ENCODE data around the gene IFT20.
"Not testable (repeated sequence)": the region's sequence is repeated elsewhere in the genome, so short reads cannot be mapped to it uniquely, and the experiment has no call there.

Gene IFT20

GRCh38 chr17:28338769-28339212 is 3.5 kb upstream of the IFT20 start:
- TF ChIP-seq ZNF362 (tag by site-specific recombination; IDR thresholded peaks at IDR 0.05): peak; percentile 18; the same call in 1 of the 2 replicates
- H3K27ac ChIP-seq (ENCODE audit: extremely low read depth, low read depth, low read length); H3K4me3 ChIP-seq (ENCODE audit: low read depth, low read length); H3K9me3 ChIP-seq (ENCODE audit: control insufficient read depth, insufficient read depth, low read depth, low read length): not testable (repeated sequence)
- Histone ChIP-seq H3K4me1 (ENCODE audit: control insufficient read depth, insufficient read depth, low read length) (peaks cover 14% of the 10 kb centered on the region), H3K36me3 (ENCODE audit: control insufficient read depth in 2 of 2, insufficient read depth in 1 of 2, low read length in 2 of 2) (peaks cover 5 to 48% of the 10 kb centered on the region in 2 experiments; a peak in 1 of 3 replicates)
- POLR2A ChIA-PET: interaction anchor here (1.3 to 1.6 kb wide), 2 partner anchors 10 to 18 kb away, joined by 3 to 7 read pairs; partner anchors contain the start of gene POLDIP2
- CTCF ChIA-PET: interaction anchor here (0.7 to 1.0 kb wide), 3 partner anchors 9 to 510 kb away, joined by 3 to 6 read pairs (median 3); no protein-coding TSS in a partner anchor

GRCh38 chr17:28338056-28338768 is 2.9 kb upstream of the IFT20 start:
- Histone ChIP-seq H3K4me3 (ENCODE audit: low read depth, low read length) (no peak overlapping the region), H3K36me3 (ENCODE audit: control insufficient read depth in 2 of 2, insufficient read depth in 1 of 2, low read length in 2 of 2) (peaks cover 5 to 42% of the 10 kb centered on the region in 2 experiments; a peak in 1 of 3 replicates), H3K4me1 (ENCODE audit: control insufficient read depth, insufficient read depth, low read length) (peaks cover 14% of the 10 kb centered on the region), H3K9me3 (ENCODE audit: control insufficient read depth, insufficient read depth, low read depth, low read length) (no peaks in the 10 kb centered on the region), H3K27ac (ENCODE audit: extremely low read depth, low read depth, low read length) (no peak overlapping the region)
- POLR2A ChIA-PET: interaction anchor here (1.0 to 1.6 kb wide), 3 partner anchors 9 to 19 kb away, joined by 3 to 8 read pairs (median 7); partner anchors contain the start of gene POLDIP2
- CTCF ChIA-PET: interaction anchor here (0.7 to 1.0 kb wide), 3 partner anchors 10 to 510 kb away, joined by 3 to 6 read pairs (median 3); no protein-coding TSS in a partner anchor
- TF ChIP-seq ZNF280D (tag by site-specific recombination; IDR thresholded peaks at IDR 0.05) (no peak), ZNF664 (tag by site-specific recombination; IDR thresholded peaks at IDR 0.05) (peak; percentile 57; the same call in 1 of the 2 replicates), PRDM1 (tag by site-specific recombination; IDR thresholded peaks at IDR 0.05) (0 out of 2 replicates have a peak, but pooled peaks have one; percentile 19), ZSCAN30 (tag by site-specific recombination; IDR thresholded peaks at IDR 0.05) (no peak), IKZF3 (tag by site-specific recombination; IDR thresholded peaks at IDR 0.05) (no peak)

- Histone ChIP-seq H3K36me3 (ENCODE audit: control insufficient read depth in 2 of 2, insufficient read depth in 1 of 2, low read length in 2 of 2) (peaks cover 0 to 33% of the 10 kb centered on the region in 2 experiments; a peak in 1 of 3 replicates), H3K4me3 (ENCODE audit: low read depth, low read length) (peak overlapping the region; percentile 87), H3K4me1 (ENCODE audit: control insufficient read depth, insufficient read depth, low read length) (peaks cover 14% of the 10 kb centered on the region), H3K27ac (ENCODE audit: extremely low read depth, low read depth, low read length) (peak overlapping the region; percentile 62), H3K9me3 (ENCODE audit: control insufficient read depth, insufficient read depth, low read depth, low read length) (no peaks in the 10 kb centered on the region)
- POLR2A ChIA-PET: interaction anchor here (0.6 to 3.1 kb wide), 36 partner anchors 10 to 1006 kb away, joined by 3 to 122 read pairs (median 4); partner anchors contain the start of genes LYRM9, NLK, PHF12 and PIGS
- CTCF ChIA-PET: interaction anchor here (0.5 to 2.3 kb wide), 15 partner anchors 9 to 691 kb away, joined by 3 to 15 read pairs (median 3); partner anchors contain the start of gene POLDIP2
- TF ChIP-seq ZNF76 (tag by site-specific recombination; IDR thresholded peaks at IDR 0.05; ENCODE audit: borderline replicate concordance, low read depth) (peak; percentile 51), GLI4 (tag by site-specific recombination; IDR thresholded peaks at IDR 0.05) (0 out of 2 replicates have a peak, but pooled peaks have one; percentile 21), ZNF223 (tag by site-specific recombination; IDR thresholded peaks at IDR 0.05) (no peak), CTCF (tag by site-specific recombination; IDR thresholded peaks at IDR 0.05) (peak; percentile 28; the same call in 1 of the 2 replicates), REST (tag by site-specific recombination; IDR thresholded peaks at IDR 0.05) (no peak), RBAK (tag by site-specific recombination; IDR thresholded peaks at IDR 0.05) (no peak), ZNF692 (tag by site-specific recombination; IDR thresholded peaks at IDR 0.05) (no peak), MZF1 (tag by site-specific recombination; IDR thresholded peaks at IDR 0.05; ENCODE audit: borderline replicate concordance) (0 out of 2 replicates have a peak, but pooled peaks have one; percentile 19)
Measured at GRCh38 chr17:28335959-28336871, 943 bp upstream of the IFT20 start.

Data from HEK293 (cell line).